ENCODE measurements around the gene ISM1. TPM values are rescaled to one million over a fixed set of nuclear protein-coding genes. Genes with fewer than 3 reads are reported as not detected.

The ISM1 gene
- total RNA-seq, 2 experiments from 2014 or later: 0.87 to 1.1 TPM

DNA sequence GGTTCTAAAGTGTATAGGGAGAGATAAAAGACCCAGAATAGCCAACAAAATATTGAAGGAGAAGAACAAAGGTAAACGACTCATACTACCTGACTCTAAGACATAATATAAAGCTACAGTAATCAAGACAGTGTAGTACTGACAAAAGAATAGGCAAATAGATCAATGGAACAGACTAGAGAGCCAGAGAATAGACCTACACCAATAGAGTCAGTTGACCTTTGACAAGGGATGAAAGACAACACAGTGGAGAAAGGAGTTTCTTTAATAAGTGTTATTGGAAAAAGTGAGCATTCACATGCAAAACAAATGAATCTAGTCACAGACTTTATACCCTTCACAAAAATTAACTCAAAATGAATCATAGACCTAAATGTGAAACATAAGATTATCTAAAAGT, 96.4 kb downstream of the ISM1 start:
- Mint-ChIP-seq H3K4me3 (no peak overlapping the region), H3K36me3 (ENCODE audit: low read depth) (no peaks in the 10 kb centered on the region), H3K9me3 (peaks cover 8% of the 10 kb centered on the region), H3K27ac (no peak overlapping the region), H3K4me1 (ENCODE audit: low read depth) (peaks cover 4% of the 10 kb centered on the region), H3K27me3 (no peaks in the 10 kb centered on the region)
- Histone ChIP-seq H3K9me3 (ENCODE audit: control insufficient read depth in 1 of 2, insufficient read depth in 1 of 2, low read length in 2 of 2) (peaks cover 0 to 7% of the 10 kb centered on the region in 2 experiments), H3K36me3 (ENCODE audit: insufficient read depth, low read length) (no peaks in the 10 kb centered on the region), H3K4me1 (ENCODE audit: insufficient read depth, low read length) (no peaks in the 10 kb centered on the region), H3K27ac (ENCODE audit: low read depth in 1 of 2, low read length in 2 of 2) (no peak overlapping the region), H3K4me3 (ENCODE audit: low read length) (no peak overlapping the region), H3K27me3 (ENCODE audit: control insufficient read depth in 1 of 2, insufficient read depth in 2 of 2, low read length in 2 of 2) (no peaks in the 10 kb centered on the region)
- intact Hi-C loops (cut with DNase I, micrococcal nuclease): no loop called here
- TF ChIP-seq, protein P1, sequence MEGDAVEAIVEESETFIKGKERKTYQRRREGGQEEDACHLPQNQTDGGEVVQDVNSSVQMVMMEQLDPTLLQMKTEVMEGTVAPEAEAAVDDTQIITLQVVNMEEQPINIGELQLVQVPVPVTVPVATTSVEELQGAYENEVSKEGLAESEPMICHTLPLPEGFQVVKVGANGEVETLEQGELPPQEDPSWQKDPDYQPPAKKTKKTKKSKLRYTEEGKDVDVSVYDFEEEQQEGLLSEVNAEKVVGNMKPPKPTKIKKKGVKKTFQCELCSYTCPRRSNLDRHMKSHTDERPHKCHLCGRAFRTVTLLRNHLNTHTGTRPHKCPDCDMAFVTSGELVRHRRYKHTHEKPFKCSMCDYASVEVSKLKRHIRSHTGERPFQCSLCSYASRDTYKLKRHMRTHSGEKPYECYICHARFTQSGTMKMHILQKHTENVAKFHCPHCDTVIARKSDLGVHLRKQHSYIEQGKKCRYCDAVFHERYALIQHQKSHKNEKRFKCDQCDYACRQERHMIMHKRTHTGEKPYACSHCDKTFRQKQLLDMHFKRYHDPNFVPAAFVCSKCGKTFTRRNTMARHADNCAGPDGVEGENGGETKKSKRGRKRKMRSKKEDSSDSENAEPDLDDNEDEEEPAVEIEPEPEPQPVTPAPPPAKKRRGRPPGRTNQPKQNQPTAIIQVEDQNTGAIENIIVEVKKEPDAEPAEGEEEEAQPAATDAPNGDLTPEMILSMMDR (IDR thresholded peaks at IDR 0.05): no peak
- CTCF ChIA-PET: no interaction called here
- ATAC-seq (ENCODE audit: poor library complexity): no peak
- DNase-seq: no peak
- POLR2A ChIA-PET: no interaction called here

DNA sequence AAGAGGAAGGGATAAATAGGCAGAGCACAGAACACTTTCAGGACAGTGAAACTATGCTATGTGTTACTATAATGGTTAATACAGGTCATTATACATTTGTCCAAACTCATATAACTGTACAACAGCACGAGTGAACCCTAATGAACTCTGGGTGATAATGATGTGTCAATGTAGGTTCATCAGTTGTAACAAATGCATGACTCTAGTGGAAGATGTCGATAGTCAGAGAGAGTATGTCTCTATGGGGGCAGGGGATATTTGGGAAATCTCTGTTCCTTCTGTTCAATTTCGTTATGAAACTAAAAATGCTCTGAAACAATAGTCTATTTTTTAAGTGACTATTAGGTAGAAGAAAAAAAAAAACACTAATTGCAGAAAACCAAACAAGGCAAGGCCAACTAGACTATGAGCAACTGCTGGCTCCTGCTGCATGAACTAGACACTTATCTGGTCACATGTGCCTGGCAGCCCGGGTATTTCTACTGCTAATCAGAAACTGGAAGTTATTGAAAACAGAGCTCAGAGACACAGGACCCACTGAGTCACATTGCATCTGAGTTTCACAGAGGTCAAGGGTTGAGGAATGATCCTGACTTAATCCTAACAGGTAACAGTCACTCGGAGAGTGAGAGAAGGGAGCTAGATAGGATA, 97.9 kb downstream of the ISM1 start:
- TF ChIP-seq, protein P1 (IDR thresholded peaks at IDR 0.05): no peak
- Histone ChIP-seq H3K9me3 (ENCODE audit: control insufficient read depth in 1 of 2, insufficient read depth in 1 of 2, low read length in 2 of 2) (peaks cover 0 to 7% of the 10 kb centered on the region in 2 experiments), H3K27ac (ENCODE audit: low read depth in 1 of 2, low read length in 2 of 2) (no peak overlapping the region), H3K36me3 (ENCODE audit: insufficient read depth, low read length) (no peaks in the 10 kb centered on the region), H3K27me3 (ENCODE audit: control insufficient read depth in 1 of 2, insufficient read depth in 2 of 2, low read length in 2 of 2) (no peaks in the 10 kb centered on the region), H3K4me1 (ENCODE audit: insufficient read depth, low read length) (no peaks in the 10 kb centered on the region), H3K4me3 (ENCODE audit: low read length) (no peak overlapping the region)
- Mint-ChIP-seq H3K36me3 (ENCODE audit: low read depth) (no peaks in the 10 kb centered on the region), H3K27ac (no peak overlapping the region), H3K4me3 (no peak overlapping the region), H3K4me1 (ENCODE audit: low read depth) (peaks cover 4% of the 10 kb centered on the region), H3K9me3 (peaks cover 8% of the 10 kb centered on the region), H3K27me3 (peaks cover 7% of the 10 kb centered on the region)
- ATAC-seq (ENCODE audit: poor library complexity) (no peak), DNase-seq (no peak)
- POLR2A ChIA-PET: no interaction called here
- CTCF ChIA-PET: no interaction called here
- intact Hi-C loops (cut with DNase I, micrococcal nuclease): no loop called here

DNA sequence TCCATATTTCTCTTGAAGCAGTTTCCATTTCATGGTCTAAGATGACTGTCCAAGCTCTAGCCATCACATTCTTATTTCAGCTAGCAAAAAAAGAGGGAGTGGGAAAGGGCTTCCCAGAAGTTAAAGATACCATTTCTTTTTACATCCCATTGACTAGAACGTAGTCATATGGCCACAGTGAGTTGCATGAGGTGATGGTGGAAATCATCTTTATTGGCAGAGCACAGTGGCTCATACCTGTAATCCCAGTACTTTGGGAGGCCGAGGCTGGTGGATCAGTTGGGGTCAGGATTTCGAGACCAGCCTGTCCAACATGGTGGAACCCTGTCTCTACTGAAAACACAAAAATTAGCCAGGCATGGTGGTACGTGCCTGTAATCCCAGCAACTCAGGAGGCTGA, 99.6 kb downstream of the ISM1 start:
- intact Hi-C loops (cut with DNase I, micrococcal nuclease): no loop called here
- CTCF ChIA-PET: no interaction called here
- Histone ChIP-seq H3K9me3 (ENCODE audit: control insufficient read depth in 1 of 2, insufficient read depth in 1 of 2, low read length in 2 of 2) (peaks cover 0 to 7% of the 10 kb centered on the region in 2 experiments), H3K36me3 (ENCODE audit: insufficient read depth, low read length) (no peaks in the 10 kb centered on the region), H3K4me1 (ENCODE audit: insufficient read depth, low read length) (no peaks in the 10 kb centered on the region), H3K27me3 (ENCODE audit: control insufficient read depth in 1 of 2, insufficient read depth in 2 of 2, low read length in 2 of 2) (peaks cover 0 to 3% of the 10 kb centered on the region in 2 experiments), H3K27ac (ENCODE audit: low read depth in 1 of 2, low read length in 2 of 2) (no peak overlapping the region), H3K4me3 (ENCODE audit: low read length) (no peak overlapping the region)
- no peaks in the 10 kb centered on the region for H3K36me3 Mint-ChIP-seq (ENCODE audit: low read depth)
- POLR2A ChIA-PET: no interaction called here
- no peak for DNase-seq
- H3K27ac Mint-ChIP-seq: no peak overlapping the region
- H3K4me1 Mint-ChIP-seq (ENCODE audit: low read depth): peaks cover 4% of the 10 kb centered on the region
- H3K4me3 Mint-ChIP-seq: no peak overlapping the region
- peaks cover 12% of the 10 kb centered on the region for H3K27me3 Mint-ChIP-seq
- TF ChIP-seq, protein P1 (IDR thresholded peaks at IDR 0.05): no peak
- H3K9me3 Mint-ChIP-seq: peaks cover 5% of the 10 kb centered on the region
- ATAC-seq (ENCODE audit: poor library complexity): no peak

Measured in CD4-positive, alpha-beta T cell (primary cell).